ENCODE measurements around the gene PLXNA4.

PLXNA4 gene

DNA sequence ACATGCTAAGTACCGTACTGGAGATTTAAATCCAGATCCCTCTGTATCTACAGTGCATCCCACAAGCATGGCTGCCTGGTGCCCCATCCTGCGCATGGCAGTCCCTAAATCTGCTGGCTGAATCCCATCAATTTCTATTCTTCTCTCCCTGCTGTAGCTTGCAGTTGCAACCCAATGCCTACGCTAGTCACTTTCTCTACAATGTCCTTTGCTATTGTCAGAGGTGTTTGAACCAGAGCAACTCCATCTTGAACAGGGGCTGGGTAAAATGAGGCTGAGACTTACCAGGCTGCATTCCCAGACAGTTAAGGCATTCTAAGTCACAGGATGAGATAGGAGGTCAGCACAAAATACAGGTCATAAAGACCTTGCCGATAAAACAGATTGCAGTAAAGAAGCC lies 461.2 kb downstream of the PLXNA4 start:
- no peak for DNase-seq (ENCODE audit: low spot score)

DNA sequence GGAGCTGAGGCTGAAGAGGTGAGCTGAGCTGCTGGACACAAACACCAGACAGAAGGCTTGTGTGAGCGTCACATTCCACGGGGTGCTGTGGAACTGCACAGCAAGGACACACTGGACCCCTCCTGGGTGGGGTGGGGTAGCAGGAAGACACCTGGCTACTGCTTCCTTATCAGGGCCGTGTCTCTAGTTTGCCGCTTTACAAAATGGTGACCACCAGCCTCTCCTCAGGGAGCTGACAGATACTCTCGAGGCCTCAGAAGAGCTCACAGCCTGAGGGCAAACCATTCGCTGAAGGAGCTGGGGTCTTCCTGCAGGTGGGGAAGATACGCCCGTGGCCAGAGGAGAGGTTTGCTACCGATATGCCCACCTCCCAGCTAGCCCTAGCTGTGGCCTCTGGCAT lies 461.9 kb downstream of the PLXNA4 start:
- no peak for DNase-seq (ENCODE audit: low spot score)

DNA sequence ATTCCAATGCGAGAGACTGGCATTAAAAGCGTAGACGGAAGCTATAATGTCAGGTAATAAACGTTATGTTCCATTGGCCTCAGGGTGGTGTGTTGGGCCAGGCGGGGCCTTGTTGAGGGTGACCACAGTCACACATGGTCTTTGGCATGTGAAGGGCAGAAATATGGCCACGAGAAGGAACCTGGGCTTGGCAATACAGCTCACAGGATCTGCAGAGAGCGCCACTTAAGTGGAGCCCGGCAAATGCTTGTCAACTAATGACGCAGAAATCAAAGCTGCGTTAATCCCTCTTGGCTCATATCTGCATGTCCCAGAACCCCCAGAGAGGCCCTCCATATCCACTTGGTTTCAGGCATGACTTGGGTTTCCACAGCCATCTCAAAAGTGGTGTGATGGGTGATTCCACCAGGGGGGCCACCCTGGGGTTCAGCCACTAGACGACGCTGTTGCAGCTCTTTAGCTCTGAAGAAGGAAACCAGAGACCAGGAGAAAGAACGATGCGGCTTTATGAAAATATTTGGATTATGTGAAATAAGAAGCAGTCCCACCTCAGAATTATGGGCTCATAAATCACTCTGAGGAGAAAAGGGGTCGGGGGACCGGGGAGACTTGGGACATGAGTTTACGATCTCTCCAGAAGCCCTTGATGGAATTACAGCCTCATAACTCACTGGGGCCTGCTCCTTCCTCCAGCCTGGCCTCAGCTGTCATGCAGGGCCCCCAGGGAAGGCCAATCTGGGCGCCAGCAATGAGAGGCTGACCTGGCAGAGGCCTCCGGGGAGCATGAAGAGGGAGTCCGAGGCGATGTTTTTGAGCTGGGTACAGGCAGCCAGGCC lies 462.5 kb downstream of the PLXNA4 start:
- DNase-seq (ENCODE audit: low spot score), result no peak

DNA sequence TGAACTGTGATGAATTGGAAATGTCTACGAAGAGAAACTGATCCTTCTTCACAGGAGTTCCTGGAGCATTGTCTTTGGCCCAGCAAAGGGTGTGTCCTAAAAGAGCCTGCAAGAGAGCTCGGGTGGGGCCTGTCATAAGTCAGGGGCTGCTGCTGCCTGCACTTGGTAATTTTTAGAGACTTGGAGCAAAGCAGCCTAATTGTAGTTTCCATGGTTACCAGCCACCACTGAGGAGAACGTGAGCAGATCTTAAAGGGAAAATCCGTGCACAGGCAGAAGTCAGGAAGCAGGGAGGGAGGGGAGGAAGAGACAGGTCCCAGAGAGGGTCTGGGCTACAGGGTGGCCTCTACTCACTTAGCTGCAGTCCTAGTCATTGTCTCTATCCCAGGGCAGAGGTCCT lies 463.6 kb downstream of the PLXNA4 start:
- DNase-seq (ENCODE audit: low spot score), result no peak

DNA sequence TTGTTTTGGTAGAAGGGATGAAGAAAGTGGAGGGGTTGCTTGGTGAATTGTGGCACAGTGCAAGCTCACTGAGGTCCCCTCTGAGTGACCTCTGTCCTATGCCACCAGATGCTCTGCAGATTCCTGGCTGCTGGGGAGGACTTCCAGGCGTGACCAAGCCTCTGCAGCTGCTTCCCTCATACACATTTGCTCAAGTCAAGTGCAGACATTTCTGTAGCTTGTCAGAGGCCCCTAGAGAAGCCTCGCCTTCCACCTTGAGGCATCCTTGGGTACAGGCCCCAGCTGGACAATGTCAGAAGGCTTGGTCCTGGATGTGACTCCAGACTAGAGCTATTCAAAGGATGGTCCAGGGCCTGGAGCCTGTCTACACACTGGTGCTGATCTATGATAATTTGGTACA lies 464.2 kb downstream of the PLXNA4 start:
- DNase-seq (ENCODE audit: low spot score), result no peak

DNA sequence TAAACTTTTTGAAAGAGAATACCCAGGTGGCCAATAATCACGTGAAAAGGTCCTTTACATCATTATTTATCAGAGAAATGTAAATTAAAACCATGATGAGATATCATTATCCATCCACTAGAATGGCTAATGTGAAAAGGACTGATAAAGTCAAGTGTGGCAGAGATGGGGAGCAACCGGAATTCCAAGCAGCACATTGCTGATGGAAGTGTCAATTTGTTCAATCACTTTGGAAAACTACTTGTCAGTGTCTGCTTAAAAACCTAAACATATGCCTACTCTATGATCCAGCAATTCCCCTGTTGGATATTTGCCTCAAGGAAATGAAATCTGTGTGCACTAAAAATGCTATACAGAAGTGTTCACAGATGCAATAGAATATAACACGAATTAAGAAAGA lies 465.6 kb downstream of the PLXNA4 start:
- DNase-seq (ENCODE audit: low spot score), result no peak

DNA sequence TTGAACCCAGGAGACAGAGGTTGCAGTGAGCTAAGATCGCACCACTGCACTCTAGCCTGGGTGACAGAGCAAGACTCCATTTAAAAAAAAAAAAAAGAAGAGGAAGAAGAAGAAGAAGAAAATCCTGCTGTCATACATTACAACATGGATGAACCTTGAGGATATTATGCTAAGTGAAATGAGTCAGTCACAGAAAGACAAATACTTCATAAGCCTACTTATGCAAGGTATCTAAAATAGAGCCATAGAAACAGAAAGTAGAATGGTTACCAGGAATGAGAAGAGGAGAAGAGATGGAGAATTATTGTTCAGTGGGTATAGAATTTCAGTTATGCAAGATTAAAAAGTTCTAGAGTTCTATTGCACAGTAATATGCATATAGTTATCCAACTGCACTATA lies 466.5 kb downstream of the PLXNA4 start:
- DNase-seq (ENCODE audit: low spot score), result no peak

DNA sequence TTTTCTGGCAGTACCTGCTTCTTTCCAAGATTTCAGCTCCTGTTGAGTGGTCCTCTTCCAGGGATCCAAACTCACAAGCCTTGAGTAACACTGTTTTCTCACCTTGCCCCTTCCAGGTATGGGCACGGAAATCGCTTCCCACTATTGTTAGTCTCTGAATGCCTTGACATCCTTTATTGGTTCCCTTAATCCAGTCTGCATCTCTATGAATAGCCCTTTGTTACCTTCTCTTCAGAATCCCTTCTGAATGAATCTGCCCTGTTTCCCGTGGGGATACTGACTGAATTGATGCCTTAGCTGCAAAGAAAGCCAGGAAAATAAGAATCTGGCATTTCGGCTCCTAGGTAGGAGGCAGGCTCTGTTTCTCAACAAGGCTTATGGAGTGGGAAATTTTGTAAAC lies 467.7 kb downstream of the PLXNA4 start:
- DNase-seq (ENCODE audit: low spot score), result no peak

DNA sequence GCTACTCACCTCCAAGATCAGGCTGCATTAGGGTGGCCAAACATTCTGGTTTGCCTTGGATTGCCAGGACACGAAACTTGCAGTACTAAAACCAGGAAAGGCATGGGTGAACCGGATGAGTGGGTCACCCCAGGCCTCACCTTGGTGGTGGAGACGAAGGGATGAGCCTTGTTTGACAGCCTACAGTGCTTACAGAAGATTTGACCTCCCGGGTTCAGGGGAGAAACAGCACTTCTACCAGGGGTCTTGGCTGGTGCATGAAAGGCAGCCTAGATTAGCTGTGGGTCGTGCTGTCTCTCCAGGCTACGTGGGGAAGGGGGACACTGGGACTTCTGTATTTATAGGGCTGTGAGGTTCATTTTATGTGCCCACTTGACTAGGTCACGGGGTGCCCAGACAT lies 469.8 kb downstream of the PLXNA4 start:
- DNase-seq (ENCODE audit: low spot score), result no peak

DNA sequence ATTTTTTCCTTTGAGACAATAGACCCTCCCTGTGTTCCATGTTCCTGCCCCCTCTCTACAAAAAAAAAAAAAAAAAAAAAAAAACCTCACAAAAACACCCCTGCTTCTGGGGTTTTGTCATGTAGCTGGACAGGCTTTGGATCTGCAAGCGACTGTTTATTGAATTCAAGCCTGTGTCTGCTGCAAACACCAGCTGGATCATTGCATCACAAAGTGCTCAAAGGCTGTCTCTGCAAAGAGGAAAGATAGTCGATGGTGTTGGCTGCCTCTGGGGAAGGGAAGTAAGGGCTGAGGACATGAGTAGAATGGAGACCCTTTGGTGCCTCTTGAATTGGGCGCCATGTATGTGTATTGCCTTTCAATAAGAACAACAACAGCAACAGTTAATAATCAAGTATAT lies 471.2 kb downstream of the PLXNA4 start:
- no peak for DNase-seq (ENCODE audit: low spot score)

DNA sequence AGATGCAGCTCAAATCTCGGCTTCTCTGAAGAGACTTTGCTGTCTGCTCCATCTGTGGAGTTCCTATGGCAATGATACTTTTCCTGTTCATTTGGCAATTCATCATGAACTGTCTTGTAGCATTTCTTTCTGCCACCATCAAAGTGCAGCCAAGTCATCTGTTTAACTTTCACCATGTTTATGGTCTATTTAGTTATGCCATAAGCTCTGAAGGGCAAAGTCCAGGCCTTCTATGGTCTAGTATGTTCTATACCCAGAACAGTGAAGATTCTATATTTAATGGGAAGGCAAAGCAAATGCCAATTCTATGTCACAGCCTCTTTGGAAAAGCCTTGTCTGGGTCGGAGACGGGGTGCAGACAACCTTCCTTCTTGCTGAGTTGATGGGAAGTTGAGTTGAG lies 472.6 kb downstream of the PLXNA4 start:
- no peak for DNase-seq (ENCODE audit: low spot score)

DNA sequence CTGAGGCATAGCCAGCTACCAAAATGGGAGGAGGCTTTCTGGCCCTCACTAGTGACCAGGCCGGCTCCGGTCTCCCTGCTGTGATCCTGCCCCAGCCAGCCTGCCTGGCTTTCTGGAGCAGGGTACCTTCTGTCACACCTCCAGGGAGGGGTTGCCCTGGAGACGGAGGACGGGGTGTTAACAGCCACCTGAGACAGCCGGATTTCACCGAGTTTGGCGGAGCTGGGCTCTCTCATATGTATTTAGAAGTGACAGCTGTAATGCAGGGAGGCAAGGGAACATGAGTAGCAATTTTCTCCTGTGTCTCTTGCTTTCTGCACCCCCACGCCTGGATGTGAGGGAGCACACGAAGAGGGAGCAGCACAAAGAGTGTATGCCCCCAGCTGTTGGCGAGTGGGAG lies 473.3 kb downstream of the PLXNA4 start:
- DNase-seq (ENCODE audit: low spot score), result no peak

DNA sequence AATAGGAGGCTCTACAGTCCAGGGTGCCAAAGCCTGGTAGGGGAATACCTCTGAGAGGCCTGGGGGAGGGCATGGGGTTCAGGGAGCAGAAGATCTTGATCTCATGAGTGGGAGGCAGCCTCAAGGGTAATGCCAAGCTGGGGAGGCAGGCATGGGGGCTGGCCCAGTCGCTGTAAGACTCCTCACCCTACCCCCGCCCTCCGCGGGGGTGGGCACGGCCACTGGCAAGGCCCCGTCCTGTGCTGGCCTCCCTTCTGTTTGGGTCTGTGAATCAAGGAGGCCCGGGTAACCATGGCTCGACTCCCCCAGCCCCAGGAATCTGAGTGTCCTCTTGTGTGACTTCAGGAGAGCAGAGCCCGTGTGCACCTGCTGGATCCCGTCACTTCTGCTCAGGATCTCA lies 473.9 kb downstream of the PLXNA4 start:
- DNase-seq (ENCODE audit: low spot score), result no peak

DNA sequence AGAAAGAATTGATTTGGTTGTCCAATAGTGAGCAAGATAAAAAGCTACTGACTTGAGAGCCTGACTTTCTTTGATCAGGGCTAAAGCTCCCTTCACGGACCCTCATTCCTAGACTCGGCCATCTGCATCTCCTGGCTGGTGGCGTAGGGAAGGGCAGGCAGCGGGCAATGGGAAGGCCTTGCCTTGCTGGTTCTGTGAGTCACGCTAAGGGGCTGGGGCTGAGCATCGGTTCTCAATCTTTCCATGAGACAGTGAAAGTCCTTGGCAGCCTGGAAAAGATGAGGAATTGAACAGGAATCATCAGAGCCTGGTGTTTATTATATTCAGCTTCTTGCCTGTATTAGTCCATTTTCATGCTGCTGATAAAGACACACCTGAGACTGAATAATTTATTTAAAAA lies 475.3 kb downstream of the PLXNA4 start:
- DNase-seq (ENCODE audit: low spot score), result no peak

DNA sequence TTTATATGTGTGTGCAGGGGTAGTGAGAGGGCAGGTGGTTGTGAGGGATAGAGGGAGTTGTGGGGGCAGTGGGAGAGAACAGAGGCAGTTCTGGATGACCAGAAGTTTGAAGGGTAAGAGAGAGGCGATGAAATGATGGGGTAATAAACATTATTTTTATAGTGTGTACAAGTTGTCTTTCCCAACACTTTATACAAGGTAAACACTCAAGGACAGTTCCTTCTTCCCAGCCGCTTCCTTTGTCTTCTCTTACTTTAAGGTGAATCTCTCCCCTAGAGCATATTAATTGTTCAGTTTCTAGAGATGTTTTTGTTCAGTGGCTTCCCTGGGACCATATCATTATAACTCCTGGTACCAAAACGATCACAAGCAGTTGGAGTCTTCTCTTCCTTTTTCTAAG lies 475.8 kb downstream of the PLXNA4 start:
- DNase-seq (ENCODE audit: low spot score), result no peak

DNA sequence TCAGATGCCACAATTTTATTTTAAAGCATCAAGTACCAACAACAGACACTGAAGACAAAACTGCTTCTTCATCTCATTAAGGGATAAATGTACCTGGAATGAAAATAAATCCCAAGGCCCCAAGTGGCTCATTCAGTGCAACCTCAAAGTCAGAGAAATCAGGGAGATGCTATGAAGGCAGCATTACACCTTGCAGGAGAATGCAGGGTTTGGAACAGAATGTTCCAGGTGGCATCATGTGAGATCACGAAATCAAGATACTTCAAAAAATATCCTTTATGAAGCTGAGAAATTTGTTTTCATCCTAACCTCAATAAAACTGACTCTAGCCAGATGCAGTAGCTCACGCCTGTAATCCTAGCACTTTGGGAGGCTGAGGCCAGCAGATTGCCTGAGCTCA lies 477.1 kb downstream of the PLXNA4 start:
- no peak for DNase-seq (ENCODE audit: low spot score)

DNA sequence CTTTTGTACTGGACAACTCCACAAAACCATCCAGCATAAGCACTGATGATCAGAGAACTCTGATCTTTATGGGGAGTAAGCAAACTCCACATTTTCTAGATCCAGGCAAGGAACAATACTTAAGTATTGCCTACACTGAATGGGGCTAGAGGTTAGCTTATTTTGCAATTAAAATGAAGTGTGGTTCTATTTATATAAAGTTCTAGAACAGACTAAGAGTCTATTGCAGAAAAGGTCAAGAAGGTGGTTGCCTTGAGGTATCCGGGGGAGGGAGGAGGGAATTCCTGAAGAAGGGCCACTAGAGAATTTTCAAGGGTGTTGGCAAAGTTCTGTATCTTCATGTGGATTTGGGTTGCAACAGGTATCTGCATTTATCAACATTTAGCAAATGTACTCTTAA lies 477.9 kb downstream of the PLXNA4 start:
- no peak for DNase-seq (ENCODE audit: low spot score)

DNA sequence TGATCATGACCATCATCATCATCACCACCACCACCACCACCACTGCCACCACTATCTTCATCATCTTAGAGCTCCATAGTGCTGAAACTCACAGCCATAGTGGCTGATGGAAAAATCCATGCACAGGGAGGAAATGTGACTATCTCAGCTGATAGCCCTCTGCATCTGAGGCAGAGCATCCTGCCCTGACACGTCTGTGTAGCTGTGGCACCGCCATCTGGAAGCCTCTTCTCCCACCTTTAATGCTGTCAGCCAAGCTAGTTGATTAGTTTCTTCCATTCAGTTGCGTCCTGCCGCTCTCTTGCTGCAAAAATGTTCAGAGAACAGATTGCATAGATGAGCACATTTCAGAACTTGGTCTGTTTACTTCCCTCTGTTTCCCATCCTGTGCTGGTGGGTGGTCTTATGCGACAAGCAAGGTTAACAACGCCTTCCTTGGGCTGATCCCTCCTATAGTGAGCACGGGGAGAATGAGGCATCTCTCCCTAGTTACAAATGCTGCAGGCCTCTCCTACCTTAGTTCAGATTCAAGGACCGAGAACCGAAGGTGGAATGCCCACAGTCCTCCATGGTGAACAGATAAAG lies 478.6 kb downstream of the PLXNA4 start:
- DNase-seq (ENCODE audit: low spot score), result no peak

DNA sequence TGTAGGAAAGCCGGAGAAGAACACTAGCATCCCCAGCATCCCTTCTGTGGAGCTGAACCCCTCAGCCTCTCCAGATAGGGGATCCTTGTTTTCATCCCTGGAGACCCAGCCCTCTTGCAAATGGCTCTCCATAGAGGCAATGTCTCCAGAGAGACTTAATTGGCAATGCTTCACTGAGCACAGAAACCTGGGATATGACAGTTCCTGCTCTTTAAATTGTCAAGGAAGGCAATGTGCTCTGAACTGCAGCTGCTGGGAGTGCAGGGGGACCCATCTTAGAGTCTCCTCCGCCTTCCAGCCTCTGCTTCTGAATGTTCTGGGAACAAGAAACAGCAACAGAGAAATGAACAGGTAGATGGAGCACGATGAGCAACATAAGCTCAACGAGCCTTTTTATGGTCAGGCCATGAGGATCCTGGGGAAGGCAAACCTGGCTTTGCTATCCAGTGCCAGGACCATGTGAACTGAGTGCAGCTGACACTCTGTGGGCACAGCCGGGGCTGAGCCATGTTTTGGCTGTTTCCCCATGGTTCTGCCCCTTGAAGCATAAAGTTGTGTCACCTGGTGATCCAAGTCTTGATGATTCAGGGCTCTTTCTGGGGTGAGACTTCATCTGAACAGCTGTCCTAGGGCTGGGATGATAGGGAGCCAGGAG lies 481.0 kb downstream of the PLXNA4 start:
- DNase-seq (ENCODE audit: low spot score), result no peak

DNA sequence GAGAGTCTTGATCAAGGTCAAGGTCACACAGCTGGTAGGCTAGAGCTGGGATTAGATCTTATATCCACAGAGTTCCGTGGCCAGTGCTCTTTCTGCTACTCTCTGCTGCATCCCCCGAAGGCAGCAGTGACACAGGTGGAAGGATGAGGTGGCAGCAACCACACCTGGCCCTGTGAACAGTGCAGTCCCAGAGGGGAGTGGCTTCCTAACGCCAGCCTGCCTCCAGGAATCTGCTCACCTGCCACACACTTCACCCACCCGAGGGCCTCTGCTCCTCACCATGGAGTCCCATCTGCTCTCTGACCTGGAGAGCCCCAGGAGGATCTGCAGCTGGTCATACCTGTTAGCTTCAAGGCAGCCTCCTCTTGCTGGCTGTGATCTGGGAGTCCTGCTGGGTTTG lies 484.2 kb downstream of the PLXNA4 start:
- DNase-seq (ENCODE audit: low spot score), result no peak

DNA sequence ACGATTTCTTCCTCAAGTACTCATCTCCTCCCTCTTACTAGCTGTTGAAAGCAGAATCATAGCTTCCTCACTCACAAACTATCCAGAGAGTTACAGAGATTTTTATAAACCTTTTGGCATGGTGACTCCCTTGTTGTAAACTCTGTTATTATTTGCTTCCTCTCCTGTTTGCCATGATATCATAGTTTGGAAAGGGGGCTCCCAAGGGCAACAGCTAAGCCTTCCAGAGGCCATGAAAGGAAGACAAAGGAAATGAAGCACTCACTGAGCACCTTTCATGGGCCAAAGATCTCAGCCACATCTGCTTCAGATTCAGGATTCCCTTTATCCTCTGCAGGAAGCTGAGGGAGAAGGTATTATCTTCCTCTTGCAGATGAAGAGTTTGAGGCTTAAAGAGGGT lies 484.6 kb downstream of the PLXNA4 start:
- no peak for DNase-seq (ENCODE audit: low spot score)

DNA sequence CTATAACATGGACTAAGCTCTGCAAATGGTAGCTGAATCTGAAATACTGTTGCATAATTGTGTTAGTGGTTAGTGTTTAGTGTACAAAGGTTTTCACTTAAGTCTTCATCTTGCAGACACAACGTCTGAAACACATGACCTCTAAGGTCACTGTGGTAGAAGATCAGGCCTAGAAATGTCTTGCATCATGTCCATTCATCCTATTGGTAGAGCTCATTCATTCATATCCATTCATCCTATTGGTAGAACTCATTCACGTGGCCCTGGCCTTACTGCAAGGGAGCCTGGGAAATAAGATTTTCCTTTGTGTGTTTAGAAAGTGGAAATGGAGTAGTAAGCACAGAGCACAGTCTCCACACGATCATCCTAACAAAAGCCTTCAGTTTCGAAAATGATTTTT lies 485.8 kb downstream of the PLXNA4 start:
- no peak for DNase-seq (ENCODE audit: low spot score)

DNA sequence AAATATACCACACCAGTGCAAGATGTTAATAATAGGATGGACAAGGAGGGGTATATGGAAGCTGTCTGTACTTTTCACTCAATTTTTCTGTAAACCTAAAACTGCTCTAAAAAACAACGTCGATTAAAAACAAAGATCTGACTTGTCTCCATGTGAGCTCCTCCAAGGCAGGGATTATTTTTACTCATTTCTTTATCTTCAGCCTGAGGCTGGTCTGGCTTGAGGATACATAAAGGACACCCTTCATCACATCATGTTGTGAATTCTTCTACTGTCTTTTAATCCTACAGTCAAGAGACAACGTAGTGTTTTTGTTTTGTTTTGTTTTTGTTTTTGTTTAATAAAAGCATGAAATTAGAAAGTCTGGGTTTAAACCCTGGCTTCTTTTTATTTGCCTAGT lies 486.9 kb downstream of the PLXNA4 start:
- DNase-seq (ENCODE audit: low spot score), result no peak

DNA sequence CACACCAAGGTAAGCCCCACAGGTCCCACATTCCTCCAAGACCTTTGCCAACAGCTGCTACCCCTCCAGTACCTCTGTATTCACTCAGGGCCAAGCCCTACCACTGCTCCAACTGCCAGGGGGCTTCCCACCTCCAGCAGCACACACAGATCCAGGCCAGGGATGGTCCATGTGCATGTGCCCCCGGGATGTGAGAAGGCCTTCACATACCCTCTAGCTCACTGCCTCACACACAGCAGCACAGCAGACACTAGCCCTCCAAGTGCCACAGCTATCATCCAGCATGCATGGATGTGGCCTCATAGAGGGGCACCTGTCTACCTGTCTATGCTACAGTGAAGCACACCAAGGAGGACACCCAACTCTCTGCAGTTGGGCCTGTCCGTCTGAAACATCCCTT lies 488.8 kb downstream of the PLXNA4 start:
- DNase-seq (ENCODE audit: low spot score), result no peak

All from germinal center (tissue), 1 donor.